SU-DHL-6 (cell line): ENCODE measurements around the gene APOM.

Source experiments
- CTCF ChIP-seq: fragments of 200-600 bp; sonication (generic); IDR thresholded peaks from one replicate; pipeline ENCODE4 v1.5.1; 2017; ENCODE audit warnings: antibody characterized with exemption, mild to moderate bottlenecking, low read length, moderate library complexity; ENCODE audit not compliant: insufficient read depth, poor library complexity, severe bottlenecking
- EZH2phosphoT487 ChIP-seq: fragments of 200-600 bp; sonication (generic), shearing (Covaris generic); conservative IDR thresholded peaks from 2 replicates; pipeline ENCODE4 v1.6.1; 2018; ENCODE audit warnings: mild to moderate bottlenecking, antibody characterized with exemption, low read length, moderate library complexity, mixed read lengths

GRCh38 chr6:31692886-31693285 lies 37.2 kb downstream of the APOM start:
- TF ChIP-seq CTCF (no peak), EZH2phosphoT487 (no peak)
